ENCODE measurements around the gene UPK2.
A peak's percentile ranks its signal among the peaks of the same experiment; 100 is the strongest.

Gene UPK2

DNA sequence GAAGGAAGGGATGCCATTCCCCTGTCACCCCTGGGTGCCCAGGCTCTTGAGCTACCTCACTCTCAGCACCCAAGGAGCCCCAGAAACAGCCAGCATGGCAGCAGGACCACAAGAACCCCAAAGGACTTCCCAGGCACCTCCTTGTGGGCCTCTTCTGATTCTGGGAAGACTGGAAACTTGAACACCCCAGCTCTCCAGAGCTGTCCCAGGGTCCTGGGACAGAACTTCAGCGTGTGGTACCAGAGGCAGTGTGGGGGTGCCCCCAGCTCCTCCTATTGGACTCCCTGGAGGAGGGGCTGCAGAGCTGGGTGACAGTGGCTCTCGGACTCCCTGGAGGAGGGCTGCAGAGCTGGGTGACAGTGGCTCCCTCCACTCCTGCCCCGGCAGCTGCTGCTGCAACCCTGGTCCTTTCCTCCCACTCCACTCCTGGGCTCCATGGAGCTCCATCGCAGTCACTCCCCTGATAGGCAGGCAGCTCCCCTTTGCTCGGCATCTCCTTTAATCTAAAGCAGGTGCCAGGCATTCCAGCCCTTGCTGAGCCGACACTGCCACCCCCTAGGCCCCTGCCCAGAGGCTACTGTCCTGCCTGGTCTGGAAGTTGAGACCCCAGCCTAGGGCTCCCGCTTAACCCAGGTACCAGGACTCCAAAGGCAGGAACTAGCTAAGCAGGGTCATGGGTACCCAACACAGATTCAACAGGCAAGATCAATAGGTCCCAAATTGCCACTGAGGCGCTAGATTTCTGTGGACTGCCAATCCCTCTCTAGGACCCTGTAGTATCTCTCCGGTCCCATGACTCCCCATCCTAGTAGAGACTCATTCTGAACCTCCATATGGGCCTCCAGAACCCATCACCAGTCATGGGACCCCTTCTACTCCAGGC is 33.1 kb upstream of the UPK2 start:
- no peak overlapping the region for H3K4me3 ChIP-seq (ENCODE audit: low read depth, low read length)
- TF ChIP-seq MYC (IDR thresholded peaks at IDR 0.05; ENCODE audit: low read depth, low read length) = no peak
- TF ChIP-seq POLR2A (IDR thresholded peaks at IDR 0.05; ENCODE audit: extremely low read depth, insufficient read length) = no peak
- DNase-seq (ENCODE audit: low read depth) = no peak

DNA sequence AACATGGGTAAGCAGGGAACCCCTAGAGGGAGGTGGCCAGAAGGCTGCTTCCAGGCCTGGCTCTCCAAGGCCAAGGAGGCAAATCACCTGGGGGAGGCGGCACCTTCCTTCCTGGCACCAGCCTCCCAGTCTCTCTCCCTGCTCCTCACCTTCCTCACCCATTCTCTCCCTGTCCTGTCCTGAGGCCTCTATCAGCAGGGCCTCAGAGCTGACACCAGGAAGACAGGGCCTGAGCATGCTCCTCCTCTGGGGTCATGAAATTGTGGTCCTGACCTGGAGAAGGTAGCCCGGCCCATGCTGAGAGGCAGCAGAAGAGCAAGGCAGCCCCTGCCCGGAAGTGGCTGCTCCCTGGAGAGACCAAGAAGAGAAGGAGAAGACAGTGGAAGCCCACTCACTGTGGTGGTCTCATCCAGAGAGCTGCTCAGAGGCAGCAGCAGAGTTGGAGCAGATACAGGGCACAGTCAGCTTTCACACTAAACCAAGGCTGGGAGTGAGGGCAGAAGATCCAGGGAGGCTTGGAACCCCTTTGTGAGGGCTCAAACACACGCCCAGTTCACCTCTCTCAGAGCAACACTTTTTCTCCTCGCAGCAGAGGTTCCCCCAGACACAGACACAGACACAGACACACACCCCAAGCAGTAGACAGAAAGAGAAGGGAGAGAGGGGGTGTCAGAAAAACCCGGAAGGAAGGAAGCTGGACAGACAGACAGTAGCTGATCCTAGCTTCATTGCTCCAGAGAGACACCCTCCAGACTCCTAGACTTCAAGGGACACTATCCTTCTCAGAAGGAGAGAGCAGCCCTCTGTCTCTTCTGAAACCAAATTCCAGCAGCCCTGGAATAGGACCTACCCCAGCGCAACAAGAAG is 32.1 kb upstream of the UPK2 start:
- peak overlapping the region; percentile 63 for H3K4me3 ChIP-seq (ENCODE audit: low read depth, low read length)
- no peak for TF ChIP-seq POLR2A (IDR thresholded peaks at IDR 0.05; ENCODE audit: extremely low read depth, insufficient read length)
- TF ChIP-seq, protein P1, sequence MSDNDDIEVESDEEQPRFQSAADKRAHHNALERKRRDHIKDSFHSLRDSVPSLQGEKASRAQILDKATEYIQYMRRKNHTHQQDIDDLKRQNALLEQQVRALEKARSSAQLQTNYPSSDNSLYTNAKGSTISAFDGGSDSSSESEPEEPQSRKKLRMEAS (IDR thresholded peaks at IDR 0.05; ENCODE audit: low read depth, low read length) = no peak
- TF ChIP-seq, protein P2, sequence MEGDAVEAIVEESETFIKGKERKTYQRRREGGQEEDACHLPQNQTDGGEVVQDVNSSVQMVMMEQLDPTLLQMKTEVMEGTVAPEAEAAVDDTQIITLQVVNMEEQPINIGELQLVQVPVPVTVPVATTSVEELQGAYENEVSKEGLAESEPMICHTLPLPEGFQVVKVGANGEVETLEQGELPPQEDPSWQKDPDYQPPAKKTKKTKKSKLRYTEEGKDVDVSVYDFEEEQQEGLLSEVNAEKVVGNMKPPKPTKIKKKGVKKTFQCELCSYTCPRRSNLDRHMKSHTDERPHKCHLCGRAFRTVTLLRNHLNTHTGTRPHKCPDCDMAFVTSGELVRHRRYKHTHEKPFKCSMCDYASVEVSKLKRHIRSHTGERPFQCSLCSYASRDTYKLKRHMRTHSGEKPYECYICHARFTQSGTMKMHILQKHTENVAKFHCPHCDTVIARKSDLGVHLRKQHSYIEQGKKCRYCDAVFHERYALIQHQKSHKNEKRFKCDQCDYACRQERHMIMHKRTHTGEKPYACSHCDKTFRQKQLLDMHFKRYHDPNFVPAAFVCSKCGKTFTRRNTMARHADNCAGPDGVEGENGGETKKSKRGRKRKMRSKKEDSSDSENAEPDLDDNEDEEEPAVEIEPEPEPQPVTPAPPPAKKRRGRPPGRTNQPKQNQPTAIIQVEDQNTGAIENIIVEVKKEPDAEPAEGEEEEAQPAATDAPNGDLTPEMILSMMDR (IDR thresholded peaks at IDR 0.05; ENCODE audit: low read depth, low read length) = no peak
- TF ChIP-seq MYC (IDR thresholded peaks at IDR 0.05; ENCODE audit: low read depth, low read length) = no peak
- DNase-seq (ENCODE audit: low read depth) = no peak

DNA sequence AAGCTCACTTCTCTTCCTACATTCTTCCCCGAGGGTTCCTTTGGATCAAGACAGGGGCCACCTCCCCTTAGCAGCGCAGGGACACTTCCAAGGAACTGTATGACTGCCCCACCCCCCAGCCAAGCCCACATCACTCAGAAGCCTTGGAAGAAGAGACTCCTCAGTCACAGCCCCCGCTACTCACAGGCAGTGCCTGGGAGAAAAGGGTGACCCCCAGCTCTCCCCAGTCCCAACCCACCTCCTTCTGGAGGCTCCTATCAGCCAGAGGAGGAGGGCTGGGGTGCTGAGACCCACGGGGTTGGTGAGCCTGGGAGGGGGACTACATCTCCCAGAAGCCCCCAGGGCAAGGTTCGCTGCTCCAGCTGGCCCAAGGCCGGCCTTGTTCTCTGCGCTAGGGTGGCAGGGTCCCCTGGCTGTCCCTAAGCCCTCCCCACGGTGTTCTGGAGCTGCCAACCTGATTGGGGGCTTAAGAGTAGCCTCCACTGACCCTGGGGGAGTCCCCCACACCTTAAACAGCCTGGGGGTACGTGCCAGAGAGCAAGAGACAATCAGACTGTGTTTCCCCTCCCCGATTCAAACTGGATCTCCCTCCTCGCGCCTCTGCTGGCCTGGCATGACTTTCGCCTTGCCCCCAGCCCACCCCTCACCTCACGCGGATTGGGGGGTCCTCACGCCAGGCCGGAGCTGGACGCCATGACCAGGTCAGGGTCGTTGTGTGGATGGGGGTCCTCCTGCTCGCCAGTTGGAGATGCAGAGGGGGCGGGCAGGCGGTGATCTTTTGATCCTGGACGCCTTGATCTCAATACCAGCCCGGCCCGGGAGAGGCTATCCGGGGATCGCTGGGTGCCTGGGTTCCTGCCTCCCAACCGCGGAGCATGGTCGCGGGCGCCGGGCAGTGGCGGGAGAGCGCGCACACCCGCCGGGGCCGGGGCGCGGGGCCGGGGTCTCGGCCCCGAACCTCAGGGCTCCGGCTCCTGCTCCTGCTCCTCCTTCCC is 31.2 kb upstream of the UPK2 start:
- peak; percentile 68 for DNase-seq (ENCODE audit: low read depth)
- TF ChIP-seq POLR2A (IDR thresholded peaks at IDR 0.05; ENCODE audit: extremely low read depth, insufficient read length) = no peak
- 0 out of 2 replicates have a peak, but pooled peaks have one; percentile 41 for TF ChIP-seq MYC (IDR thresholded peaks at IDR 0.05; ENCODE audit: low read depth, low read length)
- TF ChIP-seq, protein P1 (IDR thresholded peaks at IDR 0.05; ENCODE audit: low read depth, low read length) = no peak
- peak overlapping the region; percentile 63 for H3K4me3 ChIP-seq (ENCODE audit: low read depth, low read length)

DNA sequence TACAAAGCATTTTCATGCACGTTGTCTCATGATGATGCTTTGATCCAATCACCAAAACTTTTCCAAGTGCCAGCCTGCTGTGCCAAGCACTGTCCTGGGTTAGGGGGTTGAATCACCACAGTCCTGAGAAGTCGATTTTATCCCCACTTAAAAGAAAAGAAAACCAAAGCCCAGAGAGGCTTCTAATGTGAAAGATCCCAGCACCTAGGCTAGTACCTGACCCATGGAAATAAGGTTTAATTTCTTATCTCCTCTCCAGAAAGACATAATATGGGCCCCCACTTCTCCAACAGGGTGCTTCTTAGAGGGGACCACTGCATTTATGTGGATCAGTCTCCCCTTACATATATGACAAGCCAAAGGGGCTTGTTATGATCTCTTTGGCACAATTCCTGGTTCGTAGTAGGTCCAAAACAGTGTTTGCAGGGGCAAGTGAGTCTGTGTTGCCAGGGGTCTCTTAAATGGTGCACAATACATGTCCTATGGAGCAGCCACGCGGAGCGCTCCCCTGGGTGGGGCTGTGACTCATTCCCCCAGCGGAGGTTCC is 28.5 kb upstream of the UPK2 start:
- no peak for DNase-seq (ENCODE audit: low read depth)
- no peak for TF ChIP-seq MYC (IDR thresholded peaks at IDR 0.05; ENCODE audit: low read depth, low read length)
- H3K4me3 ChIP-seq (ENCODE audit: low read depth, low read length) = no peak overlapping the region

DNA sequence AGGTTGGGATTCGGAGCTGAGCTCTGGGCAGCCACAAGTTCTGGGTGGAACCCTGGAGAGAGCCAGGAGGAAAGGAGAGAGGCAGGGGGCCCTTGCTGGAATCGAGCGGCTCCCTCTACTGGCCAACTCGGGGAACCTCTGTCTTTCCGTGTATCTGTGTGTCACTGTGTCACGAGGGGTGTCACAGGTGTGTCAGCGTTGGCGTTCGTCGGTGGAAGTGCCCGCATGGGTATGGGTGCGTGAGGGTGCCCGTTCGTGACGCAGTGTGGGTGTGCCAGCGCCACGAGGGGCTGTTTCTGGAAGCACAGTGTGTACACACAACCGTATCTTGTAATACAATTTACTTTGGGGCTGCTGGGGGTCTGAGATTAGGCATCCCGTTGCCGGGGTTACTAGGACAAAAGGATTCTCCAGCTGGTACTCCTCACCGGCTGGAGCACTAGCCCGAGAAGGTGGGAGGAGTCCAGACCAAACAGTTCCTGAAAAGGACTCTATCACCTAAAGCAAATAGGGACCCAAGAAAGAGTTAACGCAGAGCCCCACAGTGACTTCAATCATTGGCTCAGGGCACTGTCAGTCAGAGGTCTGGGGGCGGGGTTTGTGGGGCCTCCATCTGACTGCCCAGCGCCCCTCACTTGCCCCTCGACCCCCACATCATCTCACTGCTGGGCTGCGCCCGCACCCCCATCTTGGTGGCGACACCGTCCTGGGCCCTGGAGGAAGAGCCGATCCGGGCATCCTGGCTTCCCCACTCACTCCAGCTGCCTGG is 27.8 kb upstream of the UPK2 start:
- TF ChIP-seq POLR2A (IDR thresholded peaks at IDR 0.05; ENCODE audit: extremely low read depth, insufficient read length) = peak; percentile 31
- 0 out of 2 replicates have a peak, but pooled peaks have one; percentile 16 for TF ChIP-seq MYC (IDR thresholded peaks at IDR 0.05; ENCODE audit: low read depth, low read length)
- TF ChIP-seq, protein P2 (IDR thresholded peaks at IDR 0.05; ENCODE audit: low read depth, low read length) = peak; percentile 94
- TF ChIP-seq, protein P1 (IDR thresholded peaks at IDR 0.05; ENCODE audit: low read depth, low read length) = peak; percentile 67
- peak; percentile 90 for DNase-seq (ENCODE audit: low read depth)
- H3K4me3 ChIP-seq (ENCODE audit: low read depth, low read length) = peak overlapping the region; percentile 62

DNA sequence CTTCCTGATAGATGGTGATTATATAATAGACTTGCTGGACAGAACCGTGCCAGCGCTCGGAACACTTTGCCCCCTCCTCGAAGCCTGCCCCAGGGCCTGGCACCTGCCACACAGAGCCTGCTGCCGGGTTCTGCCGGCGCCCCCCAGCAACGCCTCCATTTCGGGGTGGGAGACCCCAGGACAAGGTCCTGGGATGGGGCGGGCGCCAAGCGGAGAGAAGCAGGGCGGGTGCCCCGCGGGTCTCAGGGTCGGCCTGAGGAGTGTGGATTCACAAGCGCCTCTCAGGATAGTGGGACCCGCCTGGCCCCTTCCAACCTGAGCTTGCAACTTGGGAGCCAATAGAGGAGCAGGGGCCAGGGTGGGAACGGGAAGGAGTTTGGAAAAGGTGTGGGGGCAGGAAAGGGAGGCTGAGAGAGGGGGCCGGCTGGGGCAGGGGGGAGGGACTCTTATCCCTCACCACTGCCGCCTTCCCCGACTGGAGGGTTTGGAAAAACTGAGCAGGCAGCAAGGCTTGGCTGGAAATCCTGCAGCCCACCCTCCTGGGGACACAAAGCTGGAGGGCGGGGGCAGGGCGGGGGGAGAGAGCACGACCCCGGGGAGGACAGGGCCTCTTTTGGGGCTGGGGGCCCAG is 27.1 kb upstream of the UPK2 start:
- no peak for DNase-seq (ENCODE audit: low read depth)

More for the DNA sequence above, 27.1 kb upstream of the UPK2 start:
- TF ChIP-seq, protein P2 (IDR thresholded peaks at IDR 0.05; ENCODE audit: low read depth, low read length) = no peak
- TF ChIP-seq, protein P1 (IDR thresholded peaks at IDR 0.05; ENCODE audit: low read depth, low read length) = peak; percentile 38; the same call in 1 of the 2 replicates
- TF ChIP-seq POLR2A (IDR thresholded peaks at IDR 0.05; ENCODE audit: extremely low read depth, insufficient read length) = no peak
- 0 out of 2 replicates have a peak, but pooled peaks have one; percentile 31 for TF ChIP-seq MYC (IDR thresholded peaks at IDR 0.05; ENCODE audit: low read depth, low read length)
- peak overlapping the region; percentile 65 for H3K4me3 ChIP-seq (ENCODE audit: low read depth, low read length)
